Measurements from ENCODE around the gene THEM4. TPM values are rescaled to one million over a fixed set of nuclear protein-coding genes. Genes with fewer than 3 reads are reported as not detected.

The THEM4 gene
- total and polyA plus RNA-seq, 2 of the 8 experiments (the other 6 are each of a cell fraction or from before 2014, with no cell fraction given): 9.9 to 11.2 TPM

DNA sequence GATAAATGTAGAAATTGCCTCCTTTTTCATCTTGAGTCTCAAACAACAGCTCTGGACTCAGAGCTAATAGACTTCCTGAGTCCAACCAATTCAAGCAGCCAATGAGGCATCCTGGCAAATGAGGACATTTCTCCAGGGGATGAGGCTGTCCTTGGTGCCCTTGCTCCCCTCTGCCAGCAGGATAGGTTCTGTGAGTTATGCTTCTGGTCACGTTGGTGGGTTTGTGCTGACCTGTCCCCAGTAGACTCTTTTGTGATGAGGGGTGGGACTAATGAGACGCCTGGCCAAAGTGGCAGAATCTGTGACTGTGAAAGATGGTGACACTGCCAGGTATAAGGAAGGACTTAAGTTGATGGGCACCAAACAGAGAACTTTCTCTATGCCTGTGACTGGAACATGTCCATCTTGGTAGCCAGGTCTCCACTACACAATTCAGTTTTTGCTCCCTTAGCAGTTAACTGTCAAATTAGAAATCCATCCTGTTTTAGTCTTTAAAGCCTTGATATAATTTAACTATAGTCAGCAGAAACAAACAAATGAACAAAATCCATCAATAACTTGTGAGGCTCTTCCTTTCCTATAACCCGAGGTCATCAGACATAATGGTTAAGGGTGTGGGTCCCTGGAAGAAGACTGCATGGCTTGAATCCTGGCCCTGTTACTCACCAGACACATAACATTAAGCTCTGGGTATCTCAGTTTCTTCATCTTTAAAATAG lies 35.7 kb upstream of the THEM4 start (continued):
- TF ChIP-seq TEAD4 (IDR thresholded peaks at IDR 0.05; ENCODE audit: low read depth, low read length): no peak
- TF ChIP-seq BCL11A (IDR thresholded peaks at IDR 0.05; ENCODE audit: low read depth in 2 of 2, low read length in 2 of 2): no peak
- TF ChIP-seq SIRT6 (IDR thresholded peaks at IDR 0.05; ENCODE audit: low read length): no peak
- TF ChIP-seq CHD2 (IDR thresholded peaks at IDR 0.05; ENCODE audit: low read length): no peak
- TF ChIP-seq JUN (IDR thresholded peaks at IDR 0.05; ENCODE audit: low read depth, low read length): no peak
